DND-41 (cell line): ENCODE measurements around the gene ACACA.

ENCODE experiments used
- EZH2 ChIP-seq: IDR thresholded peaks from 3 replicates; pipeline ENCODE4 v1.6.1; 2012; ENCODE audit warnings: borderline replicate concordance, low read depth, mild to moderate bottlenecking, moderate library complexity, low read length, inconsistent platforms; ENCODE audit not compliant: severe bottlenecking
- TF ChIP-seq, protein P1 (sequence below): IDR thresholded peaks from 2 replicates; pipeline ENCODE4 v1.5.1; 2012; ENCODE audit warnings: borderline replicate concordance, low read length, moderate library complexity, mild to moderate bottlenecking; ENCODE audit not compliant: poor library complexity, severe bottlenecking; ENCODE audit errors: extremely low read depth

DNA sequence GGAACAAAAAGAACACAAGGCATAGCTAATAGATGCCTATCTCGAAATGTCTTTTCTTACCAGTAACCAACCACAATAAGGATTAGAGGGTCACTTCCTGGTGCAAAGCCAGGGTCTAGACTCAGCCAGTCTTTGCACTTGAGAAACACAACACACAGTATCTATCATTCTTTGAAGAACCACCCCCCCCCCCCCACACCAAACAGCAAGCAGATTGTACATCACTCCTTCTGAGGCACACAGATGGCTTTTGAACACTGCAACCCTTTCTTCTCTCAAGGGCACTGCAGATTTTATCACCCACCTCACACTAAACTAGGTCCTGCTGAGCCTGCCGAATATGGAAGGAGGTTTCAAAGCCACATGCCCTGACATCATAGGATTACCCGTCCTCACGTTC lies 312.2 kb downstream of the ACACA start:
- TF ChIP-seq, protein P1, sequence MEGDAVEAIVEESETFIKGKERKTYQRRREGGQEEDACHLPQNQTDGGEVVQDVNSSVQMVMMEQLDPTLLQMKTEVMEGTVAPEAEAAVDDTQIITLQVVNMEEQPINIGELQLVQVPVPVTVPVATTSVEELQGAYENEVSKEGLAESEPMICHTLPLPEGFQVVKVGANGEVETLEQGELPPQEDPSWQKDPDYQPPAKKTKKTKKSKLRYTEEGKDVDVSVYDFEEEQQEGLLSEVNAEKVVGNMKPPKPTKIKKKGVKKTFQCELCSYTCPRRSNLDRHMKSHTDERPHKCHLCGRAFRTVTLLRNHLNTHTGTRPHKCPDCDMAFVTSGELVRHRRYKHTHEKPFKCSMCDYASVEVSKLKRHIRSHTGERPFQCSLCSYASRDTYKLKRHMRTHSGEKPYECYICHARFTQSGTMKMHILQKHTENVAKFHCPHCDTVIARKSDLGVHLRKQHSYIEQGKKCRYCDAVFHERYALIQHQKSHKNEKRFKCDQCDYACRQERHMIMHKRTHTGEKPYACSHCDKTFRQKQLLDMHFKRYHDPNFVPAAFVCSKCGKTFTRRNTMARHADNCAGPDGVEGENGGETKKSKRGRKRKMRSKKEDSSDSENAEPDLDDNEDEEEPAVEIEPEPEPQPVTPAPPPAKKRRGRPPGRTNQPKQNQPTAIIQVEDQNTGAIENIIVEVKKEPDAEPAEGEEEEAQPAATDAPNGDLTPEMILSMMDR = no peak
- no peak for TF ChIP-seq EZH2
